GM10847 (cell line): ENCODE measurements around the gene PACSIN2.

Source experiments
- POLR2A ChIP-seq: IDR thresholded peaks from 2 replicates; pipeline ENCODE4 v1.6.1; 2011; ENCODE audit not compliant: insufficient read length; ENCODE audit errors: extremely low read depth

PACSIN2 gene

DNA sequence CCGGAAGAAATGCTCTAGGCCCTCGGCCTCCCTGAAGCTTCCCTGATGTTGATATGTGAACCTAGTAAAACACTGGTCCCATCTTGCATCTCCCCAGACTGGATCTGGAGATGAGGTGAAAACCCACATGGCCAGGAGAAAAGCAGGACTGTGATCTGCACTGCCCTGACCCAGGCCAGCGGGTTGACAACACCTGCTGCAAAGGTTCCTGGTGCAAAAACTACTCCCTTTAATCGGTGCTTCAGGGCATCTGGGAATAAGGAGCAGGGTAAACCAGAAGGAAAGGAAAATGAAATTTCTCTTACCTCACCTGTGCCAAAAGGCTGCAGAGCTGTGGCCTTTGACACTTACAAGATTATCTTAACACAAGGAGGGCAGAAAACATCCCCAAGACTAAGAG is 30.6 kb downstream of the PACSIN2 start:
- TF ChIP-seq POLR2A: no peak

DNA sequence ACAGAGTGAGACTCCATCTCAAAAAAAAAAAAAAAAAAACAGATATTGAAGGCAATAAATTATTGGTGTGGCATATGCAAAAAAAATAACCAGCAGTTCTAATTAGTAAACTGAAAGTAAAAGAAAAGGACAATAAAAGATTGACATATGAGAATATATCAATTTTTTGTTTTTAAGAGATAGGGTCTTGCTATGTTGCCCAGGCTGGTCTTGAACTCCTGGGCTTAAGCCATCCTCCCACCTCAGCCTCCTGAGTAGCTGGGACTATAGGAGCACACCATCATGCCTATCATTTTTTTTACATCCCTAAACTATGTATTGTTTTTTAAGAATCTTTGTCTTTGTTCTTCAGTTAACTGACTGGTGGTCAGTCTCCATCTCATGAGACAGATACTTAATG is 31.5 kb downstream of the PACSIN2 start:
- no peak for TF ChIP-seq POLR2A

DNA sequence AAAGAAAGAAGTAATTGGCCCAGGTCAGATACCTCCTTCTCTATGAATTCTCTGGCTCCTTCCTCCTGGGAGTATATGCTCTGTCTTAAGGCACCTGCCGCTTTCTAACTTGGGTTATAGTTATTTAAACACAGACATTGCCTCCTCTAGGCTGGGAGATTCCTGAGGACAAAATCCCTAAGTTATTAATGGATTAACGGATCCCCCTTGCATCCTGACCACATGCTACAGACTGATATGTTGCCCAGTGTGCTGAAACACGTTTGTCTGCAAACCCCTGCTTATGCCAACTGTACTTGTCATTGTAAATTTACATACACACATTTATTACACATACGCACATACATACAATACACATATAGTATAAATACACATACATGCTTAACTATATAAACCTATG is 35.3 kb downstream of the PACSIN2 start:
- no peak for TF ChIP-seq POLR2A

DNA sequence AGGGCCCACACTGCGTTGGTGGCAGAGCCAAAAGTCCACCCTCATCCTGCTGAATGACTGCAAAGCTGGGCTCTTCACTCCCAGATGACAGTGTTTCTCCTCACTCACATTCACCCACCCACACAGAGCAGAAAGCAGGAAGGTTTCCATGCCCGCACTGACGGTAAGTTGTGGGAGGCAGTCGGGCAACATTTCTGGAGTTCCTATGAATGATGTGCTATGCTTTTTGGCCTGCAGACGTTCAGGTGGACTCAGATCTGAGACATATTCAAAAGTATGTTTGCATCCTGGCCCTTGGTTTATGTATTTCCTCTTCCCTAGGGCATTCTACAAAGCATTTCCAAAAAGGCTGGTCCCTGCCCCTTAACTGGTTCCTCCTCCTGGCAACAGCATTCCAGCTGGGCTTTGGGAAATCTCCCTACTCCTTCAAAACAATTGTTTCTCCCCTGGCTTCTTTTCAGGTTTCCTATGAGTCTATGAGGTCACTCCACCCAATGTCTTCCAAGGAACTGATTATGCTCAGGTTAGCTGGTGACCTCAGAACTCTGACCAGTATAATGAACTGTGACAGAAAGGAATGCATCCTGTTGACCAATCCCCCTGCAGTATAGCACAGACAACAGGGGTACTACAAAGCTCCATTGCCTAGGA is 36.4 kb downstream of the PACSIN2 start:
- no peak for TF ChIP-seq POLR2A

GRCh38 chr22:42977569-42977968 is 37.4 kb downstream of the PACSIN2 start:
- no peak for TF ChIP-seq POLR2A

DNA sequence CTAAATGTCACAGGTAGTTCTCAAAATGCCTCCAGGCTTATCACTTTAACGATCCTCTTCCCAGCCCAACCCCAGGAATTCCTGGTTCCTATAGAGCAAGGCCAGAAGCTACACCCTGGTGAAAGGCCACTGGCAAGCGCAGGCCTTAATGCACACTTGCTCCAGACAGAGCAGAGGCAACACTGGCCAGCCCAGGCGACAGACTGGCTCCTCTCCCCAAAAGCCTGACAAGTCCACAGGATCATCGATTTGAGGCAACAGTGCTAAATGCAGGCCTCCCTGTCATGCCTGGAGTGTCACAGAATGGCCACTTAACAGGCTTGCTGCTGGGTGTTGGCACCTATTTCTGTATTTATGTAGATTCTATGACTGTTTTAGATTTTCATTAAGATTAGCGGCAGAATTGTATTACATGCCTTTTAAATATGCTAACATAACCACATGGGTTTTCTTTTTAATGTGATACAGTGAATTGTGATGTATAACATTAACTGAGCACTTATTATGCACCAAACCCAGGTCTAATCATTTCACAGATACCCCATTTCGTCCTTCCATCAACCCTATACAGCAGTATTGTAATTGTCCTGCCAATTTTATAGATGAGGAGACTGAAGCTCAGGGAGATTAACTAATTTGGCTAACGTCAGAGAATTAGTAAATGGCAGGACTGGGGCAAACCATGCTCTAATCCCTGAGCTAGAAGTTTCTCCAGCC is 38.6 kb downstream of the PACSIN2 start:
- no peak for TF ChIP-seq POLR2A

- TF ChIP-seq POLR2A: no peak
Observed at GRCh38 chr22:42974223-42974622, 40.7 kb downstream of the PACSIN2 start.

GRCh38 chr22:42973536-42973881 is 41.4 kb downstream of the PACSIN2 start:
- TF ChIP-seq POLR2A: no peak

DNA sequence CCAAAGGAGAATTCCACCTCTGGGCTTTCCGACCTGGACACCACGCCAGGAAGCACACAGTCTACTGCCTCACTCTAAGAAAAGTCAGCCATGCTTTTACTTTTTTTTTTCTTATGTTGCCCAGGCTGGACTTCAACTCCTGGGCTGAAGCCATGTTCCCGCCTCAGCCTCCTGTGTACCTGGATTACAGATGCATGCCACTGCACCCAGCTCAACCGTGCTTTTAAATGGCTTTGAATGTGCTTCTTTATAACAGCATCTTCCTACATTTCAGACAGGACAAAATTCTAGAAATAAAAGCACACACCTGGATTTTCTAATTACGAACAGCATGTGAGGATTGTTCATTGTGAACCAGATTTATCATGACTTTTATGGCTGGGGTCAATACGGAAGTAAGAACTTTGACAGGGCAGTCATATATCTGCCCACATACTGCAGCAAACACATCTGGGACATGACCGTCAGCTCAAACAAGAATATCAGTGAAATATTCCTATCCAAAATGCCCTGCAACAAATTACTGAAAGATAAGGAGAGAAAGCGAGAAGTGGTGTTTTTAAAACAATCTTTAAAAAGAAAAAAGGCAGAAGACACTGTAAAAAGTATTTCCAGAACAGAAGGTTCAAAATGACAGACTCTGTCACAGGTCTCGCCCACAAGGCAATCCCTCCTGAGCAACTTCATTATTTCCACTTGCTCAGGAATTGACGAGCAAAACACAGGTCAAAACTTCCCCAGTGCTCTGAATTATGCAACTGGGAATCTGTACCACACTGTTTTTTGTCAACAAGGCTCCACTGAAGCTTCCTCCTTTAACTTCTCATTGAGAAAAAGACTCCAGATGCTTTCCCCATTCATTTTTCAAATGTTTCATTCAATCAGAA is 42.1 kb downstream of the PACSIN2 start:
- TF ChIP-seq POLR2A: no peak

- no peak for TF ChIP-seq POLR2A
Observed at GRCh38 chr22:42970029-42970428, 44.9 kb downstream of the PACSIN2 start.

- TF ChIP-seq POLR2A: no peak
Observed at GRCh38 chr22:42969348-42969975, 45.5 kb downstream of the PACSIN2 start.

- TF ChIP-seq POLR2A: no peak
Observed at GRCh38 chr22:42967933-42968332, 47.0 kb downstream of the PACSIN2 start.

- no peak for TF ChIP-seq POLR2A
Observed at GRCh38 chr22:42967005-42967404, 47.9 kb downstream of the PACSIN2 start.

GRCh38 chr22:42966497-42966896 is 48.5 kb downstream of the PACSIN2 start:
- TF ChIP-seq POLR2A: no peak

GRCh38 chr22:42964994-42965699 is 49.8 kb downstream of the PACSIN2 start:
- TF ChIP-seq POLR2A: no peak
